GM18511 (cell line): ENCODE measurements around the gene UNC45B.
"Not testable (repeated sequence)": the region's sequence is repeated elsewhere in the genome, so short reads cannot be mapped to it uniquely, and the experiment has no call there.

Source experiments
- ATAC-seq: cut with Tn5 transposase; IDR thresholded peaks from one replicate; pipeline ENCODE4 v1.9.1; 2021; ENCODE audit warnings: mild to moderate bottlenecking, moderate library complexity; ENCODE audit not compliant: unreplicated experiment

Gene UNC45B

GRCh38 chr17:35213412-35213940, 65.9 kb downstream of the UNC45B start:
- no peak for ATAC-seq

GRCh38 chr17:35214192-35214591, 66.6 kb downstream of the UNC45B start:
- ATAC-seq = no peak

DNA sequence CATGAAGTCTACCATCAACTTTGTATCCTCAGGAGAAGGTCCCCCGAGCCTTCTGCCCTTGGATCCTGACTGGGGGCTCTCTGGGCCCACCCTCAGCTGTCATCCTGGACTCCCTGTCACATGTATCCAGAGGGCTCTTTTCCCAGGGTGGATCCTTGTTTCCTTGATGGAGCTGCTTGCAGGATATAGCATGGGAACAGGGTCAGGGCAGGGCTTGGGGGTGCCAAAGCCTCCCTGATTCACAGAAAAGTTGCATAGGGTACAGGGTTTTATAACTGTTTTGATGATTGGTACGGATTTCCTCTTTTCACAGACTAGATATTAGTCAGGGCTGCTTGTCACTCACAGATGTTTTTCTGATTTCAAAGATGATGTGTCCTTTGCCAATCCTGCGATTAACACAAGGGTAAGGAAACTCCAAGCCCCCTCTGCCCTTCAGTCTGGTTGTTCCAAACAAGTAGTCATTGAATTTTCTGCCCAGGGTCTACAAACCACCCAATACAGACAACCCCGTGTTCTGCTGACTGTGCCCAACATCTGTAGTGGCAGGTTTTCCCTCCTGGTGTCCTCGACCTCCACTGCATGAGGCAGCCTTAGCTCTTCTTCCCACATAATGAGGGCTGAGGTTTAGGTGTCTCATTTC, 67.1 kb downstream of the UNC45B start:
- no peak for ATAC-seq

- no peak for ATAC-seq
Measured at GRCh38 chr17:35217107-35217506, 69.5 kb downstream of the UNC45B start.

- ATAC-seq = no peak
Measured at GRCh38 chr17:35218915-35219314, 71.3 kb downstream of the UNC45B start.

DNA sequence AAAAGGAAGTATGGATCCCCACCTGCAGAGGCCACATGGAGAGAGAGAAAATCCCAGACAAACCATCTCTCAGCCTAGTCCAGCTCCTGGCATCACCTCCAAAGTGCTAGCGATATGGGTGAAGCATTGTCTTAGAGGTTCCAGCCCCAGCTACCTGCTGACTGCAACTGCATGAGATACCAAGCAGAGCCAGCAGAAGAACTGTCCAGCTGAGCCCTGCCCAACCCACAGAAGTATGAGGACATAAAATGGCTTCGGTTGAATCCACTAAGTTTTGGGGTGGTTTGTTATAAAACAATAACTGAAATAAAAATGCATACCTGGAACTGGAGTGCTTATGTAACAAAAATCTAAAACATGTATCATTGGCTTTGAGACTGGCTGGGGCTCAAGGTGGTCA, 74.8 kb downstream of the UNC45B start:
- ATAC-seq = no peak

GRCh38 chr17:35224436-35224835, 76.8 kb downstream of the UNC45B start:
- ATAC-seq = no peak

DNA sequence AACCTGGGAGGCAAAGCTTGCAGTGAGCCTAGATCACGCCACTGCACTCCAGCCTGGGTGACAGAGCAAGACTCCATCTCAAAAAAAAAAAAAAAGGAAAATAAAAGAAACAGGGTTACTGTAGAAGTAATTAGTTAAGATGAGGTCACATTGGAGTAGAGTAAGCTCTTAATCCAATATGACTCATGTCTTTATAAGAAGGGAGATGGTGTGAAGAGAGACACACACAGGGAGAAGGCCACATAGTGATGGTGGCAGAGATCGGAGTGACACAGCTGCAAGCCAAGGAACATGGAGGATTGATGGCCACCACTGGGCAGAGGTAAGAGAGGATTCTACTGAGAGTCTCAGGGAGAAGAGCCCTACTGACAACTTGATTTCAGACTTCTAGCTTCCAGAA, 79.9 kb downstream of the UNC45B start:
- no peak for ATAC-seq

DNA sequence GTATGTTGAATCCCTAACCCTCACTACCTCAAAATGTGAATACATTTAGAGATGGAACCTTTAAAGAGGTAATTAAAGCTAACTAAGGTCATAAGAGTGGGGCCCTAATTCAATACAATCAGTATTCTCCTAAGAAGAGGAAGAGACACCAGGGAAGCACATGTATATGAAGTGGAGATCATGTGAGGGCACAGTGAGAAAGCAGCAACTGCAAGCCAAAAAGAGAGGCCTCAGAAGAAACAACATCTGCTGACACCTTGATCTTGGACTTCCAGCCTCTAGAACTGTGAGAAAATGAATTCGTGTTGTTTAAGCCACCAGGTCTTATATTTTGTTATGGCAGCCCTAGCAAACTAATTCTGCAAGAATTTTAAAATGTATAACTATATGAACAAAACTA, 82.0 kb downstream of the UNC45B start:
- ATAC-seq = no peak

GRCh38 chr17:35234315-35234714, 86.7 kb downstream of the UNC45B start:
- not testable (repeated sequence) for ATAC-seq

DNA sequence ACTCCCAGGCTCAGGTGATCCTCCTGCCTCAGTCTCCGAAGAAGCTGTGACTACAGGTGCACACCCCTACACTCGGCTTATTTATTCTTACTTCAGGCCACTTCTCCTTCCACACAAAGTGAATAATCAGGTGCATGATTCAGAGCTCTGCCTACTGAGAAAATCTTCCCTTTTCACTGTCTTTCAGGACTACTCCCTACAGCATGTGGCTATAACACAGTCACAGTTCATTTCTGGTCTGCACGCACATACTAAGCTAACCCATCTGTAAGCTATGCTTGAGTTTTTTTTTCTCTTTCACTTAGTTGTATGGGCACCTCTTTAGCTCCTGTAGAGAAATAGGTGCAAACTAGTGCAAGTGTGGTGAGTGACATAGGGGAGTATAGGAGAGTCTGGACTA, 87.7 kb downstream of the UNC45B start:
- no peak for ATAC-seq

- no peak for ATAC-seq
Measured at GRCh38 chr17:35235917-35236316, 88.3 kb downstream of the UNC45B start.

- ATAC-seq = no peak
Measured at GRCh38 chr17:35236821-35237220, 89.2 kb downstream of the UNC45B start.

DNA sequence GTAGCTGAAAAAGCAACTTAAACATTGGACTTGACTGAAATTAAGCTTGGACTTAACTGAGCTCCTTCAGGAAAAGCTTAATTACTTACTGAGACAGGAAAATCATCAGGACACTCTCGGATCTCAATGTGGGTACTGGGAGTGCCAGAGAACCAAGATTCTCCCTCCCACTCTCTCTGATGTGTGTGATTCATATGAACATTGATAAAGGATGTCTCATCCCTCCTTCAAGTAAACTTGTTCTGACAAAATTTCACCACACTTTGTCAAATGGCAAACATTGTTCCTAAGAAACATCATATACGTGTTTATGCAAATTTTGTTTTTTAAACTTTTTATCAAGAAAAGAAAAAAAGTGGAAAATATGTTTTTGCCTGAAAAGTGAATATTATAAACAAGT, 91.2 kb downstream of the UNC45B start:
- ATAC-seq = no peak
